Omental fat pad (tissue), 4 donors: ENCODE data around the gene PCDHAC2. TPM values are rescaled to one million over a fixed set of nuclear protein-coding genes. Genes with fewer than 3 reads are reported as not detected.

Experiments
- ATAC-seq: fragments of 150-250 bp; one replicate; pipeline ENCODE4 v1.9.1; 2016; ENCODE audit warnings: mild to moderate bottlenecking, moderate library complexity; ENCODE audit not compliant: low FRiP score
- DNase-seq: peaks from one replicate; pipeline ENCODE4 v3.0.0-alpha.2; 2019; ENCODE audit warnings: low spot score
- total RNA-seq, 4 donors: library from RNA; depleted of rRNA; stranded (reverse); fragments of >200 nt; gene quantifications; one replicate each; pipeline ENCODE4 v1.1.0, GENCODE V29; 2016
- TF ChIP-seq, protein P1 (sequence below), 3 donors: fragments of 450-650 bp; IDR thresholded peaks; one replicate each; pipeline ENCODE4 v1.5.1; 2016 to 2017; ENCODE audit warnings: antibody characterized with exemption in 3 of 3, mild to moderate bottlenecking in 3 of 3, moderate library complexity in 2 of 3

PCDHAC2 gene
- total RNA-seq, 4 donors from 2014 or later: 3.1 to 10.0 (median 3.8) TPM

DNA sequence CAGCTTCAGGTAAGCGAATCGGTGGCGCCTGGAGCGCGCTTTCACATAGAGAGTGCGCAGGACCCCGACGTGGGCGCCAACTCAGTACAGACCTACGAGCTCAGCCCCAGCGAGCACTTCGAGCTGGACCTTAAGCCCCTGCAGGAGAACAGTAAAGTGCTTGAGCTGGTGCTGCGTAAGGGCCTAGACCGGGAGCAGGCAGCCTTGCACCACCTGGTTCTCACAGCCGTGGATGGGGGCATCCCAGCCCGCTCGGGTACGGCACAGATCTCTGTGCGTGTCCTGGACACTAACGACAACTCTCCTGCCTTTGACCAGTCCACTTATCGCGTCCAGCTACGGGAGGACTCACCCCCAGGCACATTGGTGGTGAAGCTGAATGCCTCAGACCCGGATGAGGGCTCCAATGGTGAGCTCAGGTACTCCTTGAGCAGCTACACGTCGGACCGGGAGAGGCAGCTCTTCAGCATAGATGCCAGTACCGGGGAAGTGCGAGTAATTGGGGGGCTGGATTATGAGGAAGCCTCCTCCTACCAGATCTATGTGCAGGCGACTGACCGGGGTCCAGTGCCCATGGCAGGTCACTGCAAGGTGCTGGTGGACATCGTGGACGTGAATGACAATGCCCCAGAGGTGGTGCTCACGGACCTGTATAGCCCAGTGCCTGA lies 1.1 kb downstream of the PCDHAC2 start:
- no peak for ATAC-seq
- TF ChIP-seq, protein P1, sequence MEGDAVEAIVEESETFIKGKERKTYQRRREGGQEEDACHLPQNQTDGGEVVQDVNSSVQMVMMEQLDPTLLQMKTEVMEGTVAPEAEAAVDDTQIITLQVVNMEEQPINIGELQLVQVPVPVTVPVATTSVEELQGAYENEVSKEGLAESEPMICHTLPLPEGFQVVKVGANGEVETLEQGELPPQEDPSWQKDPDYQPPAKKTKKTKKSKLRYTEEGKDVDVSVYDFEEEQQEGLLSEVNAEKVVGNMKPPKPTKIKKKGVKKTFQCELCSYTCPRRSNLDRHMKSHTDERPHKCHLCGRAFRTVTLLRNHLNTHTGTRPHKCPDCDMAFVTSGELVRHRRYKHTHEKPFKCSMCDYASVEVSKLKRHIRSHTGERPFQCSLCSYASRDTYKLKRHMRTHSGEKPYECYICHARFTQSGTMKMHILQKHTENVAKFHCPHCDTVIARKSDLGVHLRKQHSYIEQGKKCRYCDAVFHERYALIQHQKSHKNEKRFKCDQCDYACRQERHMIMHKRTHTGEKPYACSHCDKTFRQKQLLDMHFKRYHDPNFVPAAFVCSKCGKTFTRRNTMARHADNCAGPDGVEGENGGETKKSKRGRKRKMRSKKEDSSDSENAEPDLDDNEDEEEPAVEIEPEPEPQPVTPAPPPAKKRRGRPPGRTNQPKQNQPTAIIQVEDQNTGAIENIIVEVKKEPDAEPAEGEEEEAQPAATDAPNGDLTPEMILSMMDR (IDR thresholded peaks at IDR 0.05): no peak
- no peak for DNase-seq

DNA sequence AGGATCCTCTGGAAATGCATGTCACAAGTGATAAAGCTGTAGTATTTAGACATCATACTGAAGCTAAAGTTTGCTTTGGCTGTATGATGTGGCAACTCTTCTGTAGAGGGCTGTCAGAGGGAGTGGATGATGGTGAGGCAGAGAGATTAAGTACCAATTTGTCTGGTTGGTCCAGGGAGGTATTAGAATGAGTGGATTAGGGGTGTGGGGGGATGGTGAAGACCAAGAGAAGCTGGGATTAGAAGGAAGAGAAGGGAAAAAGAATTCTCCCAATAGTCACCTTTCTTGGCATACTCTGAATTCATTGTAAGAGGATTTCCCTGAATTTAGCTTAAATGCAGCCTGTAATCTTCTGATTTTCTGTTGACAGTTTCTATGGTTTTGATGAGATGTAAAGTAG lies 3.6 kb downstream of the PCDHAC2 start:
- DNase-seq (no peak), ATAC-seq (no peak)
- TF ChIP-seq, protein P1 (IDR thresholded peaks at IDR 0.05): no peak

DNA sequence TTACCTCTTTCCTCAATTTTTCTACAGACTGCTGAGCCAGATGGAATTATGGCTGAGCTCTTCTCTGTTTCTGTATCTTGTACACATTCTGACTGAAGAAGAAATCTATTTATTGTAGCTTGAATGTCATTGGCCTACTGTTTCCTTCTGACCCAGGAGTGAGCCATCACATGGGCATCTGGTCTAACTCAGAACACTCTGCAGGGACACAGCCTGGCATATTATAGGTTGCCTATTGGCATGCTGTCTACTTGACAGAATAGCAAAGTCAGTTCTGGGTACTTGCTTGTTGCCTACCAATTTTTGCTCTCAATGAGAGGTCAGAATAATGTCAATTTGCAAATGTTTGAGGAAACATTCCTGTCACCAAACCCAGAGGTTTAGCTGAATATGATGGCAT lies 7.3 kb downstream of the PCDHAC2 start:
- no peak for ATAC-seq
- TF ChIP-seq, protein P1 (IDR thresholded peaks at IDR 0.05): no peak
- DNase-seq: no peak

DNA sequence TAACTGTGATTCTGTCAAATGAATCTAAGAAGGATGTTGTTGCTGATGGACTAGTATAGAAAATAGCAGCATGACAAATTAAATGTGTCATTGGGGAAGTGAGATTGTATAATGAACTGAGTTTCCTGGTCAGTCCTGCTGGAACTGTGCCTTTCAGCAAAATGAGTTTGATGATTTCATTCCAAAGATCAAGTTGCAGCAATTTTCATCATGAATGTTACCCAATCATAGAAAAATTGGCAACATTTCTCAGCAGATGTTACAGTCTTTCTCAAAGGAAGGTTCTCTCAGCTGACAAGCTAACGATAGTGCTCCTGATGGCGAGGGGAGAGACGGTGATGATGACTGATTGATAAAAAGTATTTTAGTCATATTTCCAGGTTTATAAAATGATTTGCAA lies 10.7 kb downstream of the PCDHAC2 start:
- TF ChIP-seq, protein P1 (IDR thresholded peaks at IDR 0.05): no peak
- ATAC-seq: peak; percentile 87
- DNase-seq: no peak

DNA sequence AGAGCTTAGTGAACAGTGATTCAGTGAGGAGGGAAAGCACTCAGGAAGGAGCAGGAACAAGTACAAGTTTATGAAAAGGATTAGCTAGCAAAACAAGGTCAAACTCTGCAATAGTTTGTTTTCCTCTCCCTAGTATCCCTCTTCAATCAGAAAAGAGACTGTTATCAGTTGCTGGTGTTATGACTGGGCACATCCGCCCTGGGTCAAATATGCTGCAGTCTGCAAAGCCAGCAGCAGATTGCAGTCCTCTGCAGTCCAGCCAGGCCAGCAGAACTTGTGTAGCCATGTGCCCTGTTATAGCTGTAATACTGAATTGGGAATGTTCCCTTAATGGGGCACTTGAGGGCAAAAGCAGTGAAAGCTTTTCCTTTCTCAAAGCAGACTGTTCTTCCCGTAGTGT lies 12.0 kb downstream of the PCDHAC2 start:
- no peak for ATAC-seq
- TF ChIP-seq, protein P1 (IDR thresholded peaks at IDR 0.05): no peak
- DNase-seq: no peak

DNA sequence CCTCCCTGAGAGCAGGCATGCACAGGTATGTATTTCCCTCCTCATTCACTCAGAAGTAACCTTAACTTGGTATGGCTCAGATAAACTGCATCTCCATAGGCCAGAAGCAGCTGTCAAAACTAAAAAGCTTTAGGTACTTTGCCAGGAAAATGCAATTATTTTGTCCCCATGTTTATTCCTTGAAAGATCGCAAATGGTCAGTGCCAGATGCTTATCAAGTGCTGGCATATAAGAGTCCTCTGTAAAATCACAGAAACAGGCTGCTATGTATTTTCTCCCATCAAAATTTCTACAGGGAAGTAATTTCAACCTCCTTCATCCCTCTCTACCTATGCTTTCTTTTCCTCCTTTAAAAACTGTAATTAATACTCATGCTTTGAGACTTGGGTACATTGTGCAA lies 12.7 kb downstream of the PCDHAC2 start:
- TF ChIP-seq, protein P1 (IDR thresholded peaks at IDR 0.05): no peak
- ATAC-seq: no peak
- DNase-seq: no peak

DNA sequence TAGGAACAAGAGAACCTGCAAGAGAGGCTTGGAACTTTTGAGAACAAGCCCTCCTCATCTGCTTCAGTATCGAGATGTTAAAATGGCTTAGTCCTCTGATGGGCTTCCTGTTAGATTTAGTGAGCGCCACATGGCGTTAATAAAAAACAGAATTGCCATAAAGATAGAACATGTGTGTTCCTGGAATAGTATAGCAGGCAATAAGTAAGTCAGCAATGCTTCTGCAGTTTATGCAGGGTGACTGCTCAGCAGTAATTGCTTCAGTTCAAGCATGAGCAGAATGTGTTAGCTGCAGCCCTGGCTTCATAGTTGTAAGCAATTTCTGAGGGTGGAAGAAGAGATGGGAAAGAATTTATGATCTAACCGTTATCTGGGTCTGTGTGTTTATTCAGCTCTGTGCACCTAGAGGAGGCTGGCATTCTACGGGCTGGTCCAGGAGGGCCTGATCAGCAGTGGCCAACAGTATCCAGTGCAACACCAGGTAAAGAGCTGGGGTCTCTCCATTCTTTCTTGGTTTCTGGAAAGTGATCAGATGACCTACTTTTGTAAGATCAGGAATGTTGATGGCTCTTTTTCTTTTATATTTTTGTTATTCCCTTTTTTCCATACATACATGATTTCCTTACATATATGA lies 15.9 kb downstream of the PCDHAC2 start:
- TF ChIP-seq, protein P1 (IDR thresholded peaks at IDR 0.05): no peak
- ATAC-seq (no peak), DNase-seq (no peak)
